ENCODE results near the gene PAX7.

DNA sequence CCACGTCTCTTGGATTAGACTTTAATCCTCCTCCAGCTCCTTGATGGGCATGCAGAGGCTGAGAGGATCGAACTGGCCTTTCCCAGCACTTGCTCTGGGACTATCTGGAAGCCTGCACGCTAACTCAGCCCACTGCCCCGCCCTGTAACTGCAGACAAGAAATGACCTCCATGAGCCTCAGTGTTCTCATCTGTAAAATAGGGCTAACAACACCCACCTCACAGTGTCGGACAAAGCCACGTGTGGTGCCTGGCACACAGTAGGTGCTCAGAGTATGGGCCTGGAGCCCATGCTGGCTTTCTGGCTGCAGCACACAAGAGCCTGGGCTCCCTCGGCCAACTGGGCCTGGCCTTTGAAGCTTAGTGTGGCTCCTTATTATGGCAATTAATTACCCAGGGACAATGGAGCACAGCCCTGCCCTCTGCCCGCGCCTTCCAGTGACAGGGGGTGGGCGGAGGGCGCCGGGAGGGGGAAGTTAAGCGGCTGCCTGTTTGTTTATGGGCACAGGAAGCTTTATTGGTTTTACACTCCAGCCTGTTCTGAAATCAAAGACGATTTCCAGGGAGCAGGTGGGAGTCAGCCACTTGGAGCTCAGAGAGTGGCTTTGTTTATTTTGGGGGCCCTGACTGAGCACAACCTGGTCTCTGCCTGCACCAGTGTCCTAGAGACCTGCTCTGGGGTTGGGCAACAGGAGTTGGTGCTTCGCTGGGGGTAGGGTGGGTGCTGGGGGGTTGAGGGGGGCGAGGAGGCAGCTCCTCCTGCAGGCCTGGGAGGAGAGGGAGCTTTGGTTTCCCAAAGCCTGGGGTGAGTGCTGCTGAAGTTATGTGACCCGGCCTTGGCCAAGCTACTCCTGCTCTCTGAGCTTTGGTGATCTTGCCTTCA lies 31.0 kb downstream of the PAX7 start:
- TF ChIP-seq, protein P1, sequence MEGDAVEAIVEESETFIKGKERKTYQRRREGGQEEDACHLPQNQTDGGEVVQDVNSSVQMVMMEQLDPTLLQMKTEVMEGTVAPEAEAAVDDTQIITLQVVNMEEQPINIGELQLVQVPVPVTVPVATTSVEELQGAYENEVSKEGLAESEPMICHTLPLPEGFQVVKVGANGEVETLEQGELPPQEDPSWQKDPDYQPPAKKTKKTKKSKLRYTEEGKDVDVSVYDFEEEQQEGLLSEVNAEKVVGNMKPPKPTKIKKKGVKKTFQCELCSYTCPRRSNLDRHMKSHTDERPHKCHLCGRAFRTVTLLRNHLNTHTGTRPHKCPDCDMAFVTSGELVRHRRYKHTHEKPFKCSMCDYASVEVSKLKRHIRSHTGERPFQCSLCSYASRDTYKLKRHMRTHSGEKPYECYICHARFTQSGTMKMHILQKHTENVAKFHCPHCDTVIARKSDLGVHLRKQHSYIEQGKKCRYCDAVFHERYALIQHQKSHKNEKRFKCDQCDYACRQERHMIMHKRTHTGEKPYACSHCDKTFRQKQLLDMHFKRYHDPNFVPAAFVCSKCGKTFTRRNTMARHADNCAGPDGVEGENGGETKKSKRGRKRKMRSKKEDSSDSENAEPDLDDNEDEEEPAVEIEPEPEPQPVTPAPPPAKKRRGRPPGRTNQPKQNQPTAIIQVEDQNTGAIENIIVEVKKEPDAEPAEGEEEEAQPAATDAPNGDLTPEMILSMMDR (IDR thresholded peaks at IDR 0.05) = no peak
- no peak for TF ChIP-seq POLR2A (IDR thresholded peaks at IDR 0.05)
